ENCODE measurements around the gene PNLIP.

Gene PNLIP

GRCh38 chr10:116567335-116567734, 21.6 kb downstream of the PNLIP start:
- Histone ChIP-seq H3K27me3 (ENCODE audit: insufficient read depth, poor library complexity, severe bottlenecking) (no peaks in the 10 kb centered on the region), H3K27ac (replicated peaks) (no peak overlapping the region), H3K4me3 (replicated peaks; ENCODE audit: insufficient read depth, low read length) (no peak overlapping the region)
- TF ChIP-seq SPI1 (IDR thresholded peaks at IDR 0.05; ENCODE audit: borderline replicate concordance, low read depth) (no peak), CTCF (IDR thresholded peaks at IDR 0.05; ENCODE audit: insufficient read depth, low read length) (no peak), REST (IDR thresholded peaks at IDR 0.05; ENCODE audit: insufficient replicate concordance, low read depth) (no peak), GABPA (IDR thresholded peaks at IDR 0.05; ENCODE audit: low read depth) (no peak), POLR2AphosphoS5 (IDR thresholded peaks at IDR 0.05; ENCODE audit: low read depth) (no peak)
- DNase-seq (ENCODE audit: low read depth in 1 of 2, low spot score in 1 of 2) = no peak

- TF ChIP-seq GABPA (IDR thresholded peaks at IDR 0.05; ENCODE audit: low read depth) (no peak), REST (IDR thresholded peaks at IDR 0.05; ENCODE audit: insufficient replicate concordance, low read depth) (no peak), POLR2AphosphoS5 (IDR thresholded peaks at IDR 0.05; ENCODE audit: low read depth) (no peak), CTCF (IDR thresholded peaks at IDR 0.05; ENCODE audit: insufficient read depth, low read length) (no peak), SPI1 (IDR thresholded peaks at IDR 0.05; ENCODE audit: borderline replicate concordance, low read depth) (no peak)
- Histone ChIP-seq H3K27ac (replicated peaks) (no peak overlapping the region), H3K27me3 (ENCODE audit: insufficient read depth, poor library complexity, severe bottlenecking) (peaks cover 5% of the 10 kb centered on the region), H3K4me3 (replicated peaks; ENCODE audit: insufficient read depth, low read length) (no peak overlapping the region)
- DNase-seq (ENCODE audit: low read depth in 1 of 2, low spot score in 1 of 2) = no peak
These were observed 29.1 kb downstream of the PNLIP start for GRCh38 chr10:116574797-116575196.

GRCh38 chr10:116587878-116588591, 42.3 kb downstream of the PNLIP start:
- Histone ChIP-seq H3K4me3 (replicated peaks; ENCODE audit: insufficient read depth, low read length) (no peak overlapping the region), H3K27ac (replicated peaks) (no peak overlapping the region), H3K27me3 (ENCODE audit: insufficient read depth, poor library complexity, severe bottlenecking) (no peaks in the 10 kb centered on the region)
- TF ChIP-seq CTCF (IDR thresholded peaks at IDR 0.05; ENCODE audit: insufficient read depth, low read length) (no peak), POLR2AphosphoS5 (IDR thresholded peaks at IDR 0.05; ENCODE audit: low read depth) (no peak), GABPA (IDR thresholded peaks at IDR 0.05; ENCODE audit: low read depth) (no peak), SPI1 (IDR thresholded peaks at IDR 0.05; ENCODE audit: borderline replicate concordance, low read depth) (no peak), REST (IDR thresholded peaks at IDR 0.05; ENCODE audit: insufficient replicate concordance, low read depth) (no peak)
- DNase-seq (ENCODE audit: low read depth in 1 of 2, low spot score in 1 of 2) = no peak

All from HL-60 (cell line).